Measurements from ENCODE around the gene PLTP.
"Not testable (repeated sequence)": the region's sequence is repeated elsewhere in the genome, so short reads cannot be mapped to it uniquely, and the experiment has no call there.

PLTP gene

DNA sequence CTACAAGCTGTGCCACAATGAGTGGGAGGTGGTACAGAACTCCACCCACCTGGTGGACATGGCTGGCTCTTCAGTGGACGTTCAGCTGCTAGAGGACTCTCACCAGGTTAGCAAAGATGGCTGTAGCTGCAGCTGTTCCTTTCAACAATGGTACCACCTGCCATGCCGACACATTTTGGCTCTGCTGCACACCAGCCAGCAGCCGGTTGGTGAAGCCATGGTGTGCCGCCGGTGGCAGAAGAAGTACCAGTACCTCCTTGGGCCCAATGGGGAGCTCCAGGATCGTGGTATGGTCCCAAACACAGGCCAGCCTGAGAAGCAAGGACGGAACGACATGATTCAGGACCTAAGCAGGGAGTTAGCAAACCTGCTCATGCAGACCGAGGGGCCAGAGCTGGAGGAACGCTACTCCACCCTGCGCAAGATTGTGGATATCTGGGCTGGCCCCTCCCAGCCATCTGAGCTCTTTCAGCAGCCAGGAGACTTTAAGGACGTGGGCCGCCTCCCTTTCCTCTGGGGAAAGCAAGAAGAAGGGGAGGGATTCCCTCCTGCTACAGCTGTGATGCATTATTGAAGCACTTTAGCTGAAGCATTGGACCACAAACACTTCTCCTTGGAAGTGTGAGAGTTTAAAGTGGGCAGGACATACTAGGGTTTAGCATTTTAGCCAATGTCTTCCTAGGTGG, 33.7 kb downstream of the PLTP start:
- Histone ChIP-seq H3K4me3 (ENCODE audit: low read length) (no peak overlapping the region), H3K27ac (ENCODE audit: low read depth, low read length) (no peak overlapping the region), H3K9me3 (ENCODE audit: insufficient read depth, low read depth, low read length) (no peaks in the 10 kb centered on the region), H3K4me1 (ENCODE audit: insufficient read depth, low read length) (no peaks in the 10 kb centered on the region), H3K36me3 (ENCODE audit: insufficient read depth, low read length) (peaks cover 27% of the 10 kb centered on the region), H3K9ac (ENCODE audit: low read depth, low read length) (no peak overlapping the region), H3K27me3 (ENCODE audit: insufficient read depth, low read length) (no peaks in the 10 kb centered on the region)
- 92% methylated on average over 13 of the region's 13 CpGs for WGBS

DNA sequence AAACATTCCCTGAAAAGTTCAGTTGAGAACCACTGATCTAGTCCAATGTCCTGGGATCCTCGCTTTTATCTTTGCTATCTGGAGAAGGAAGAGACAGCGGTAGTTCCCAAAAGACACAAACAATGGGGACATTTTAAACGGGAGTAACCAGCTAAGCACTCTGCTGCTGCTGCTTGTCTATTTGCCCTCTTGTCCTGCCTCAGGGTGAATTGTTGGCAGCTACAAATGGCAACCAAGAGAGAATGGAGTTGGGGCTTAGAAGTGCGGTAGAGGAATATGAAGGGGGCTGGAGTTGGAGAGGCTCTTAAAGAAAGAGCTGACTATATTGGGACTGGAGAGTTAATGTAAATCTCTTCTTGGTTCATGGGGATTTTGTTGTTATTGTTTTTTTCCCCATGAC, 37.4 kb downstream of the PLTP start:
- Histone ChIP-seq H3K9ac (ENCODE audit: low read depth, low read length) (no peak overlapping the region), H3K36me3 (ENCODE audit: insufficient read depth, low read length) (peaks cover 18% of the 10 kb centered on the region), H3K27ac (ENCODE audit: low read depth, low read length) (no peak overlapping the region), H3K4me1 (ENCODE audit: insufficient read depth, low read length) (no peaks in the 10 kb centered on the region), H3K4me3 (ENCODE audit: low read length) (no peak overlapping the region), H3K9me3 (ENCODE audit: insufficient read depth, low read depth, low read length) (no peaks in the 10 kb centered on the region), H3K27me3 (ENCODE audit: insufficient read depth, low read length) (no peaks in the 10 kb centered on the region)
- 89% methylated on average over 4 of the region's 4 CpGs for WGBS

DNA sequence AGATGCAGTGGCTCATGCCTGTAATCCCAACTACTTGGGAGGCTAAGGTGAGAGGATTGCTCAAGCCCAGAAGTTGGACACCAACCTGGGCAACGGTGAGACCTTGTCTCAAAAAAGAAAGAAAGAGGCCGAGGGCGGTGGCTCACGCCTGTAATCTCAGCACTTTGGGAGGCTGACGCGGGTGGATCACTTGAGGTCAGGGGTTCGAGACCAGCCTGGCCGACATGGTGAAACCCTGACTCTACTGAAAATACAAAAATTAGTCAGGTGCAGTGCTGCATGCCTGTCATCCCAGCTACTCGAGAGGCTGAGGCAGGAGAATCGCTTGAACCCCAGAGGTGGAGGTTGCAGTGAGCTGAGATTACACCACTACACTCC, 37.9 kb downstream of the PLTP start:
- 95% methylated on average over 10 of the region's 10 CpGs for WGBS
- not testable (repeated sequence) for H3K9me3 ChIP-seq (ENCODE audit: insufficient read depth, low read depth, low read length)

DNA sequence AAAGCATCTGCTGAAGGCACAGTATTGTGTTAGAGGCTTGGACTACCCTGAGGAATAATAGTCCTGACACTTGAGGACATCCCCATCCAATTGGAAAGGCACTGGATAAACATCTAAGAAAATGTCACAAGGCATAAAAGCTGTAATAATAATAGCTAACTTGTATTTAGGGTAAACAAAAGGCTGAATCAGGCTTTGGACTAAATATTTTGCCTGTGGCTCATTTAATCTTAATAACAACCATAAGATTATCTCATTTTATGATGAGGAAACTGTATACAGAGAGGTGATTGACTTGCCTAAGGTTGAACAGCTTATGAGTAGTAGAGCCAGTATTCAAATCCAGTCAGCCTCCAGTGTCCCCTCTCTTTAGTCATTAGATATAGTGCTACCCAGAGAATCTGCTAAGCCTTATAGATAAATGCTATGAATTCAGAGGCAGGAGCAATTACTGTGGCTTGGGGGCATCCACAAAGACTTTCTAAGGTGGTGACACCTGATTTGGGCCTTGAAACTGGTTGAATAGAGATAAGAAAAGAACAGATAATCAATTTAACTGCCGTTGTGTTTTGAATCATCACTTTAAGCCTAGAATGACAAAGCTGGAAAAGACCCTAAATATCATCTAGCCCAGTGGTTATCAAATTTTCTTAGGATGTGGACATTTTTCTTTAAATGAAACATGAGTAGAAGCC, 38.4 kb downstream of the PLTP start:
- Histone ChIP-seq H3K27me3 (ENCODE audit: insufficient read depth, low read length) (no peaks in the 10 kb centered on the region), H3K36me3 (ENCODE audit: insufficient read depth, low read length) (peaks cover 18% of the 10 kb centered on the region), H3K9ac (ENCODE audit: low read depth, low read length) (no peak overlapping the region), H3K4me1 (ENCODE audit: insufficient read depth, low read length) (no peaks in the 10 kb centered on the region), H3K9me3 (ENCODE audit: insufficient read depth, low read depth, low read length) (no peaks in the 10 kb centered on the region), H3K27ac (ENCODE audit: low read depth, low read length) (no peak overlapping the region), H3K4me3 (ENCODE audit: low read length) (no peak overlapping the region)
- 100% methylated on average over 1 of the region's 1 CpG for WGBS

More for the DNA sequence above, 37.9 kb downstream of the PLTP start:
- not testable (repeated sequence) for H3K27ac ChIP-seq (ENCODE audit: low read depth, low read length); H3K4me3 ChIP-seq (ENCODE audit: low read length); H3K9ac ChIP-seq (ENCODE audit: low read depth, low read length); H3K4me1 ChIP-seq (ENCODE audit: insufficient read depth, low read length); H3K27me3 ChIP-seq (ENCODE audit: insufficient read depth, low read length)
- peaks cover 18% of the 10 kb centered on the region for H3K36me3 ChIP-seq (ENCODE audit: insufficient read depth, low read length)

DNA sequence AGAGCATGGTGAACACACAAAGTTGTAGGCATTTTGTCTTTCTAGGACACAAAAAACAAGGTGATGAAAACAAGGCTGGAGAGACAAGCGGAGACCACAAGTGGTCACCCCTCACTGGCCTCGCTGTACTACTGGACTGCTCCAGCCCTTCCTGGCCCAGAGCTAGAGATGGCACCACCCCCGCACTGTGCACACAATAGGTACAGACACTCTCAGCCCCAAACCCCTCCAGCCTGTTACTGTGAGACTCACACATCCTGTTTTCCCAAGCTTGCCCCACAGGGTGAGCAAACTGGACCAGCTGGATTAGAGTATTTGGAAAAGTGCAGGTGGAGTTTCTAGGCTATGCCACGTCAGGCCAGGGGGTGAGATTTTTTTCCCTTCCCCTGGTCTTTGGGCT, 39.3 kb downstream of the PLTP start:
- no peaks in the 10 kb centered on the region for H3K27me3 ChIP-seq (ENCODE audit: insufficient read depth, low read length)
- H3K36me3 ChIP-seq (ENCODE audit: insufficient read depth, low read length), result peaks cover 10% of the 10 kb centered on the region; the same call in 1 of the 2 replicates
- no peaks in the 10 kb centered on the region for H3K4me1 ChIP-seq (ENCODE audit: insufficient read depth, low read length)
- H3K9ac ChIP-seq (ENCODE audit: low read depth, low read length), result no peak overlapping the region
- no peaks in the 10 kb centered on the region for H3K9me3 ChIP-seq (ENCODE audit: insufficient read depth, low read depth, low read length)
- H3K27ac ChIP-seq (ENCODE audit: low read depth, low read length), result no peak overlapping the region
- WGBS, result 87% methylated on average over 4 of the region's 4 CpGs
- H3K4me3 ChIP-seq (ENCODE audit: low read length), result no peak overlapping the region

DNA sequence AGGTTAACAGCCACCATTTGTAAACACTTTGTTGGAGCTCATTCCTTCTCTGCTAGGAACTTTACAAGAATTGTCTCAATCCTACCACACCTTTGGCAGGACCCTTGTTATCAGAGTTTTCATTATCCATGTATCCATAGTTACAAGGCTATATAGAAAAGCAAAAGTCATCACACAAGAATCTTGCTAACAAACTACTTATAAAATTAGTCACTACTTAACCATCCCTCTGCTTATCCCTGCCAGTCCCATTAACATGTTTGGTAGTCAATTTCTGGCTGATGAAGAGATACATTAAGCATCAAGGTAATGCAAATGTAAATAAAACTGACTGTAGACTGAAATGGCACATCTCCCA, 44.2 kb downstream of the PLTP start:
- Histone ChIP-seq H3K4me1 (ENCODE audit: insufficient read depth, low read length) (no peaks in the 10 kb centered on the region), H3K36me3 (ENCODE audit: insufficient read depth, low read length) (no peaks in the 10 kb centered on the region), H3K9me3 (ENCODE audit: insufficient read depth, low read depth, low read length) (no peaks in the 10 kb centered on the region), H3K27ac (ENCODE audit: low read depth, low read length) (no peak overlapping the region), H3K9ac (ENCODE audit: low read depth, low read length) (no peak overlapping the region), H3K27me3 (ENCODE audit: insufficient read depth, low read length) (no peaks in the 10 kb centered on the region), H3K4me3 (ENCODE audit: low read length) (no peak overlapping the region)

DNA sequence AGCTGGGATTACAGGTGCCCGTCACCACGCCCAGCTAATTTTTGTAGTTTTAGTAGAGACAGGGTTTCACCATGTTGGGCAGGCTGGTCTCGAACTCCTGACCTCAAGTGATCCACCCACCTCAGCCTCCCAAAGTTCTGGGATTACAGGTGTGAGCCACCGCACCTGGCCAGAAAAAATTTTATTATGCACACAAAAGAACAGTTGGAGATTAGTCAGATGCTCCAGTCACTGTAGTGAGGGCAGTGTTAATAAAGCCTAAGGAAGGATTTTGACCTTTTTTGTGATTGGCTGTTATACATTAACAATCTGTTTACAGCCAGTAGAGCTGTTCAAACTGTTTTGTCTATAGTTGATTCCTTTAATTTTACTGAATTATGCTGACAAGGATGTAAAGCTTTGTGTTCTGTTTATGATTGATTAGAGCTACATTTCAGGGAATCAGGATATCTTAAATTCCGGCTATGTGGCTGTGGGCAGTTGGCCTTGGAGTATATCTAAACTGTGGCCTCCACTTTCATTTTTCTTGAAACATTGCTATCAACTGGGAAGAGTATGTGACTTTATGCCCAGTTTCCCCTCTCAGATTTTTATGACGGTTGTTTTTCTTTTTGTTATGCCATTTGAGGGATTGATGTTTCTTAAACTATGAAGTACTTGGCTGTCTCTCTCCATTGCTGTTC, 44.7 kb downstream of the PLTP start:
- H3K36me3 ChIP-seq (ENCODE audit: insufficient read depth, low read length), result no peaks in the 10 kb centered on the region
- H3K4me3 ChIP-seq (ENCODE audit: low read length), result no peak overlapping the region
- no peaks in the 10 kb centered on the region for H3K27me3 ChIP-seq (ENCODE audit: insufficient read depth, low read length)
- no peaks in the 10 kb centered on the region for H3K9me3 ChIP-seq (ENCODE audit: insufficient read depth, low read depth, low read length)
- no peak overlapping the region for H3K27ac ChIP-seq (ENCODE audit: low read depth, low read length)
- WGBS, result 96% methylated on average over 6 of the region's 6 CpGs
- no peak overlapping the region for H3K9ac ChIP-seq (ENCODE audit: low read depth, low read length)
- H3K4me1 ChIP-seq (ENCODE audit: insufficient read depth, low read length), result no peaks in the 10 kb centered on the region

DNA sequence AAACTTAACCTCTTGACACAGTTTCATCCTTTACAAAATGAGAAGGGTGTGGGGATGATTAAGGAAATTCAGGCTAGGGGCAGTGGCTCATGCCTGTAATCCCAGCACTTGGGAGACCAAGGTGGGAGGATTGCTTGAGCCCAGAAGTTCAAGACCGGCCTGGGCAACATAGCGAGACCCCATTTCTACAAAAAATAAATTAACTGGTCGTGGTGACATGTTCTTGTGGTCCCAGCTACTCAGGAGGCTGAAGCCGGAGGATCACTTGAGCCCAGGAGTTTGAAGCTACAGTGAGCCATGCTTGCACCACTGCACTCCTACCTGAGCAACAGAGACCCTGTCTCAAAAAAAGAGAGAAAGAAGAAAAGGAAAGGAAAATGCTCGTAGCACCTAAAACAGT, 45.5 kb downstream of the PLTP start:
- H3K27me3 ChIP-seq (ENCODE audit: insufficient read depth, low read length), result no peaks in the 10 kb centered on the region
- H3K4me1 ChIP-seq (ENCODE audit: insufficient read depth, low read length), result no peaks in the 10 kb centered on the region
- no peak overlapping the region for H3K27ac ChIP-seq (ENCODE audit: low read depth, low read length)
- H3K9ac ChIP-seq (ENCODE audit: low read depth, low read length), result no peak overlapping the region
- 94% methylated on average over 5 of the region's 5 CpGs for WGBS
- H3K9me3 ChIP-seq (ENCODE audit: insufficient read depth, low read depth, low read length), result no peaks in the 10 kb centered on the region
- H3K4me3 ChIP-seq (ENCODE audit: low read length), result no peak overlapping the region
- no peaks in the 10 kb centered on the region for H3K36me3 ChIP-seq (ENCODE audit: insufficient read depth, low read length)

DNA sequence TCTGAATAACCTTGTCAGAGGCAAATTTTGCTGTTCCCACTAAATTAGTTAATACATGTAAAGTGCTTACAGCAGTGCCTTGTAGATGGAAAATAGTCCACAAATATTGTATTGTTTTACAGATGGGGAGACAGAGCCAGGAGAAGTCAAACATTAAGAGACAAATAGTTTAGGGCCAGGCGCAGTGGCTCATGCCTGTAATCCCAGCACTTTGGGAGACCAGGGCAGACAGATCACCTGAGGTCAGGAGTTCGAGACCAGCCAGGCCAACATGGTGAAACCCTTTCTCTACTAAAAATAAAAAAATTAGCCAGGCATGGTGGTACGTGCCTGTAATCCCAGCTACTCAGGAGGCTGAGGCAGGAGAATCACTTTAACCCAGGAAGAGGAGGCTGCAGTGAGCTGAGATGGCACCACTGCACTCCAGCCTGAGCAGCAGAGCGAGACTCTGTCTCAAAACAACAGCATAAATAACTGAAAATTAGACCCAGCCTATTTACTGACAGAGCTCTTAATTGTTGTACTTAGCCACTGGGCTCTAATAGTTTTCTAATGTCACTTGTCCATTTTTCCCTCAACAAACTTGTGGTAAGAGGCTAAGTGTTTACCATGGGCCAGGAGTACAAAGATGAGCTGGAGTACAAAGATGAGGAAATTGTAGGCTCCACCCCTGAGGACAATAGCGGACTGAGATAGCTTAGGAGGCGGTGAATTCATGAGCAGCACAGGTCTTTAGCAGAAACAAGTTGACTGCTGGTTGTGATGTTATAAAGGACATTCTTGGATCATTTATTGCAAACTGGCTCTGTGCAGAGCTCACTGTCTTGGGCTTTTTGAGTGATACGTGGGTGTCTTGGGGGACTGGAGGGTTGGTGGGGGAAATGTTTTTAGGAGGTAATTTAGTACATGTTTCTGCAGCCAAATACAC, 48.1 kb downstream of the PLTP start:
- Histone ChIP-seq H3K4me3 (ENCODE audit: low read length) (no peak overlapping the region), H3K27ac (ENCODE audit: low read depth, low read length) (no peak overlapping the region), H3K9ac (ENCODE audit: low read depth, low read length) (no peak overlapping the region), H3K9me3 (ENCODE audit: insufficient read depth, low read depth, low read length) (no peaks in the 10 kb centered on the region), H3K4me1 (ENCODE audit: insufficient read depth, low read length) (no peaks in the 10 kb centered on the region), H3K36me3 (ENCODE audit: insufficient read depth, low read length) (no peaks in the 10 kb centered on the region), H3K27me3 (ENCODE audit: insufficient read depth, low read length) (no peaks in the 10 kb centered on the region)
- WGBS, result 92% methylated on average over 7 of the region's 7 CpGs

DNA sequence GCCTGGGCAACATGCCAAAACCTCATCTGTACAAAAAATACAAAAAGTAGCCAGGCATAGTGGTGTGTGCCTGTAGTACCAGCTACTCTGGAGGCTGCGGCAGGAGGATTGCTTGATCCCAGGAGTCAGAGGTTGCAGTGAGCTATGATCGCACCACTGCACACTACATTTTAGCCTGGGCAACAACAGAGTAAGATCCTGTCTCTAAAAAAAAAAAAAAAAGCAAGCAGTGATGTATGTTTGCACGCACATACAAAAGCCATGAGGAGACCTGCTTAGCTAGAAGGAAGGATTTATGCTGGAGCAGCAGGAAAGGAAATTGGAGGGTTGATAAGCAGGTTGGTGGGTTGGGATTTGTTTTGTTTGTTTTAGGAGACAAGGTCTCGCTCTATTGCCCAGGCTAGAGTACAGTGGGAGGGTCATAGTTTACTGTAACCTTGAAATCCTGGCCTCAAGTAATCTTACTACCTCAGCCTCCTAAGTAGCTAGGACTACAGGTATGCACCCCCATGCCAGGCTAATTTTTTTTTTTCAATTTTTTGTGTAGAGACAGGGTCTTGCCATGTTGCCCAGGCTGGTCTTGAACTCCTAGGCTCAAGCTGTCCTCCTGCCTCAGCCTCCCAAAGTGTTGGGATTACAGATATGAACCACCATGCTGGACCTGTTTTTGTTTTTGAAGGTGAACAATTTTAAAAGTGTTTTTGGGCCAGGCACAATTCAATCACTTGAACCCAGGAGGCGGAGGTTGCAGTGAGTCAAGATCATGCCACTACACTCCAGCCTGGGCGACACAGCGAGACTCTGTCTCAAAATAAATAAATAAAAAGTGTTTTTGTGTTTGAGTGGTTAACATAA, 50.5 kb downstream of the PLTP start:
- WGBS, result 92% methylated on average over 6 of the region's 7 CpGs
- H3K27me3 ChIP-seq (ENCODE audit: insufficient read depth, low read length), result no peaks in the 10 kb centered on the region
- H3K36me3 ChIP-seq (ENCODE audit: insufficient read depth, low read length), result no peaks in the 10 kb centered on the region
- H3K27ac ChIP-seq (ENCODE audit: low read depth, low read length), result no peak overlapping the region
- H3K9me3 ChIP-seq (ENCODE audit: insufficient read depth, low read depth, low read length), result no peaks in the 10 kb centered on the region
- H3K4me1 ChIP-seq (ENCODE audit: insufficient read depth, low read length), result peaks cover 8% of the 10 kb centered on the region; the same call in 1 of the 2 replicates
- no peak overlapping the region for H3K4me3 ChIP-seq (ENCODE audit: low read length)
- no peak overlapping the region for H3K9ac ChIP-seq (ENCODE audit: low read depth, low read length)
